Type B pancreatic cell (in vitro differentiated cells): ENCODE results near the gene DCHS2. TPM values are rescaled to one million over a fixed set of nuclear protein-coding genes. Genes with fewer than 3 reads are reported as not detected.

Experiments used
- DNase-seq: peaks from one replicate; pipeline ENCODE4 v3.0.0; 2021; ENCODE audit warnings: mixed read lengths; ENCODE audit not compliant: unreplicated experiment; ENCODE audit errors: extremely low spot score
- H3K27ac Mint-ChIP-seq: 2 replicates; pipeline ENCODE4 v1.8.0; 2021; ENCODE audit warnings: mild to moderate bottlenecking, mixed read lengths
- H3K27me3 Mint-ChIP-seq: 2 replicates; pipeline ENCODE4 v1.8.0; 2021; ENCODE audit warnings: mixed read lengths
- H3K36me3 Mint-ChIP-seq: 2 replicates; pipeline ENCODE4 v1.8.0; 2021; ENCODE audit warnings: mixed read lengths
- H3K4me1 Mint-ChIP-seq: one replicate; pipeline ENCODE4 v1.8.0; 2021; ENCODE audit warnings: mixed read lengths; ENCODE audit not compliant: unreplicated experiment
- H3K4me3 Mint-ChIP-seq: 2 replicates; pipeline ENCODE4 v1.8.0; 2021; ENCODE audit warnings: mild to moderate bottlenecking, mixed read lengths
- H3K9me3 Mint-ChIP-seq: 2 replicates; pipeline ENCODE4 v1.8.0; 2021; ENCODE audit warnings: mixed read lengths
- CTCF ChIP-seq: fragments of 200-600 bp; sonication (generic); conservative IDR thresholded peaks from 2 replicates; pipeline ENCODE4 v1.5.0; 2021; ENCODE audit warnings: antibody characterized with exemption, mild to moderate bottlenecking
- total RNA-seq: library from RNA; stranded (reverse); gene quantifications from 2 replicates; pipeline ENCODE4 v1.2.1, GENCODE V29; 2021; ENCODE audit warnings: low replicate concordance

The DCHS2 gene
- total RNA-seq, 1 donor from 2014 or later, result 1.8 TPM

- TF ChIP-seq CTCF, result no peak
- Mint-ChIP-seq H3K27me3 (peaks cover 17% of the 10 kb centered on the region), H3K9me3 (no peaks in the 10 kb centered on the region), H3K4me3 (no peak overlapping the region), H3K27ac (no peak overlapping the region), H3K36me3 (no peaks in the 10 kb centered on the region), H3K4me1 (no peaks in the 10 kb centered on the region)
- DNase-seq, result no peak
These were observed 123.5 kb downstream of the DCHS2 start for GRCh38 chr4:154368060-154368459.

- Mint-ChIP-seq H3K4me3 (no peak overlapping the region), H3K4me1 (no peaks in the 10 kb centered on the region), H3K27ac (no peak overlapping the region), H3K9me3 (no peaks in the 10 kb centered on the region), H3K36me3 (no peaks in the 10 kb centered on the region), H3K27me3 (peaks cover 17% of the 10 kb centered on the region)
- no peak for DNase-seq
- TF ChIP-seq CTCF, result no peak
These were observed 123.9 kb downstream of the DCHS2 start for GRCh38 chr4:154367659-154368058.

- no peak for DNase-seq
- Mint-ChIP-seq H3K4me3 (no peak overlapping the region), H3K27me3 (peaks cover 17% of the 10 kb centered on the region), H3K4me1 (no peaks in the 10 kb centered on the region), H3K9me3 (no peaks in the 10 kb centered on the region), H3K27ac (no peak overlapping the region), H3K36me3 (no peaks in the 10 kb centered on the region)
- no peak for TF ChIP-seq CTCF
These were observed 124.6 kb downstream of the DCHS2 start for GRCh38 chr4:154366956-154367355.

GRCh38 chr4:154364066-154364845, 127.3 kb downstream of the DCHS2 start:
- no peak for DNase-seq
- no peaks in the 10 kb centered on the region for H3K9me3 Mint-ChIP-seq
- H3K36me3 Mint-ChIP-seq, result no peaks in the 10 kb centered on the region
- H3K4me3 Mint-ChIP-seq, result no peak overlapping the region
- H3K27me3 Mint-ChIP-seq, result peaks cover 16% of the 10 kb centered on the region
- no peak overlapping the region for H3K27ac Mint-ChIP-seq
- TF ChIP-seq CTCF, result no peak
- H3K4me1 Mint-ChIP-seq, result no peaks in the 10 kb centered on the region

GRCh38 chr4:154361450-154361849, 130.1 kb downstream of the DCHS2 start:
- Mint-ChIP-seq H3K4me3 (no peak overlapping the region), H3K4me1 (no peaks in the 10 kb centered on the region), H3K27me3 (peaks cover 12% of the 10 kb centered on the region), H3K36me3 (no peaks in the 10 kb centered on the region), H3K9me3 (no peaks in the 10 kb centered on the region), H3K27ac (no peak overlapping the region)
- no peak for DNase-seq
- TF ChIP-seq CTCF, result no peak

- Mint-ChIP-seq H3K4me3 (no peak overlapping the region), H3K4me1 (no peaks in the 10 kb centered on the region), H3K36me3 (no peaks in the 10 kb centered on the region), H3K9me3 (no peaks in the 10 kb centered on the region), H3K27ac (no peak overlapping the region), H3K27me3 (peaks cover 12% of the 10 kb centered on the region)
- DNase-seq, result no peak
- TF ChIP-seq CTCF, result no peak
These were observed 131.1 kb downstream of the DCHS2 start for GRCh38 chr4:154360491-154360890.
